AG09319 (cell line): ENCODE data around the gene TRANK1.
"Not testable (repeated sequence)": the region's sequence is repeated elsewhere in the genome, so short reads cannot be mapped to it uniquely, and the experiment has no call there.

Experiments used
- DNase-seq: peaks from one replicate; pipeline ENCODE4 v3.0.0-alpha.2; 2010; ENCODE audit warnings: low read depth; ENCODE audit errors: extremely low read depth
- TF ChIP-seq, protein P1 (sequence below): IDR thresholded peaks from 2 replicates; pipeline ENCODE4 v1.5.1; 2011; ENCODE audit warnings: low read depth, mild to moderate bottlenecking, inconsistent platforms, low read length, moderate library complexity

The TRANK1 gene

DNA sequence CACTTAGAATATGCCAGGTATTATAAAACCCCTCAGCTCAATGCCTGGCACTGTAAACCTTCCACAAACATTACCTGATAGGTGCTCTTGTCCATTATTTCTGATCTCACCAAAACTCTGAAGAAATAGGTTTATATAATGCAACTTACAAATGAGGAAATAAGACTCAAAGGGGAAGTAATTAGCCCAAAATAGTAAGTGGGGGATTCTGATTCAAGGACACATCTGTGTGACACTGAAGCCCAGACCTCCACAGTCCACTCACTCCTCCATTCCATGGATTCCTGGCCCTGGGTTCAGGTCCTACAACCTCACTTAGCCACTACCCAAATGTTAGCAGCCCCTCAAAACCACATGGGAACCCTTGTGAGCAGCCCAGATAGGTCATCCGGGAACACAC is 49.9 kb downstream of the TRANK1 start:
- TF ChIP-seq, protein P1, sequence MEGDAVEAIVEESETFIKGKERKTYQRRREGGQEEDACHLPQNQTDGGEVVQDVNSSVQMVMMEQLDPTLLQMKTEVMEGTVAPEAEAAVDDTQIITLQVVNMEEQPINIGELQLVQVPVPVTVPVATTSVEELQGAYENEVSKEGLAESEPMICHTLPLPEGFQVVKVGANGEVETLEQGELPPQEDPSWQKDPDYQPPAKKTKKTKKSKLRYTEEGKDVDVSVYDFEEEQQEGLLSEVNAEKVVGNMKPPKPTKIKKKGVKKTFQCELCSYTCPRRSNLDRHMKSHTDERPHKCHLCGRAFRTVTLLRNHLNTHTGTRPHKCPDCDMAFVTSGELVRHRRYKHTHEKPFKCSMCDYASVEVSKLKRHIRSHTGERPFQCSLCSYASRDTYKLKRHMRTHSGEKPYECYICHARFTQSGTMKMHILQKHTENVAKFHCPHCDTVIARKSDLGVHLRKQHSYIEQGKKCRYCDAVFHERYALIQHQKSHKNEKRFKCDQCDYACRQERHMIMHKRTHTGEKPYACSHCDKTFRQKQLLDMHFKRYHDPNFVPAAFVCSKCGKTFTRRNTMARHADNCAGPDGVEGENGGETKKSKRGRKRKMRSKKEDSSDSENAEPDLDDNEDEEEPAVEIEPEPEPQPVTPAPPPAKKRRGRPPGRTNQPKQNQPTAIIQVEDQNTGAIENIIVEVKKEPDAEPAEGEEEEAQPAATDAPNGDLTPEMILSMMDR: no peak
- DNase-seq: no peak

DNA sequence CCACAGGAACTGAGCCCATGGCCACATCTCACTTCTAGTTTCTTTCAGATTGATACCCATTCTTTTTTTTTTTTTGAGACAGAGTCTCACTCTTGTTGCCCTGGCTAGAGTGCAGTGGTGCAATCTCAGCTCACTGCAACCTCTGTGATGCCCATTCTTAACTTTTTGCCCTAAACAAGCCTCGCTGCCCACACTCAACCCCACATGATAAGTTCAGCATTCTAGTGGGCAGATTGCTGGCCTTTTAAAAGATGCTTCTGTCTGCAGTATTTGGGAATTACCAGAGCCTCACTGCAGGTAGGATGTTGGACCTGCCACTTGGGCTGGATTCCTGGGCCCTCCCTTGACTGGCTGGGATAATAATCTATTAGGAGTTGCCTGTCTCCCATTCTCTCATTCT is 51.0 kb downstream of the TRANK1 start:
- TF ChIP-seq, protein P1: no peak
- no peak for DNase-seq

DNA sequence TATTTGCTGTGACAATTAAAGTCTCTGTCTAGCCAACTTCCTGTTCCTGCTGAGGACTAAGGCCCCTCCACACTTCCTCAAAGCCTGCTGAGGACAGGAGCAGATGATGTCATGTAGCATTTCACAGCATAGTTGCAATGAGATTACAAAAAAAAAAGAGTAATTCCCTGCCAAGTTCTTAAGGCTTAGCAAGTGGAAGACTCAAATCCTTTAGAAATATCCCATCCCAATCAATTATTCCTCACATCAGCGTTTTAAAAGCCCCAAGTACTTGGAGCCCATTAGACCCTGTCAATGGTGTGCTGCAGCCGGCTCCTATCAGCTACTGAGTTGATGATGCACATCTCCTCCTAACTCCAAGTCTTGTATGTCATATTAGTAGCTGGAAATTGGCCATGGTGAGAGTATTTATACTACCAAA is 51.7 kb downstream of the TRANK1 start:
- no peak for DNase-seq
- TF ChIP-seq, protein P1: no peak

DNA sequence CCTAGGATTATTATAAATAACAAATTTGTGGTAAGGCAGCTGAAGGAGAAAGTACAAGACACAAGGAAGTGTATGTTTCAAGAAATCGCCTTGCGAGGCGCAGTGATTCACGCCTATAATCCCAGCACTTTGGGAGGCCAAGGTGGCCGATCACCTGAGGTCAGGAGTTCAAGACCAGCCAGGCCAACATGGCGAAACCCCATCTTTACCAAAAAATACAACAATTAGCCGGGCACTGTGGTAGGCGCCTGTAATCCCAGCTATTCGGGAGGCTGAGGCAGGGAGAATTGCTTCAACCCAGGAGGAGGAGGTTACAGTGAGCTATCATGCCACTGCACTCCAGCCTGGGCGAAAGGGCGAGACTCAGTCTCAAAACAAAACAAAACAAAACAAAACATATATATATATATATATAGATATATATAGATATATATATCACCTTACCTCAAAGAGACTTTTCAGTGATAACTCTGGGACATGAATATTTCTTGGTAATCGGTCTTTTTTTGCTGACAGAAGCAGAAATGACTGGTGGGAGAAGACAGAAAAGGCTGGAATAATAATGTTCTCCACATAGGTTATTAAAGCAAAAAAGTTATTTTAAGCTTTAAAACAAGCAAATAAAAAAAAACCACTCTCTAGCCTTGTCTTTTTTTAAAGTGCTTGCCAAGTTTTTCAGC is 52.3 kb downstream of the TRANK1 start:
- TF ChIP-seq, protein P1: no peak

DNA sequence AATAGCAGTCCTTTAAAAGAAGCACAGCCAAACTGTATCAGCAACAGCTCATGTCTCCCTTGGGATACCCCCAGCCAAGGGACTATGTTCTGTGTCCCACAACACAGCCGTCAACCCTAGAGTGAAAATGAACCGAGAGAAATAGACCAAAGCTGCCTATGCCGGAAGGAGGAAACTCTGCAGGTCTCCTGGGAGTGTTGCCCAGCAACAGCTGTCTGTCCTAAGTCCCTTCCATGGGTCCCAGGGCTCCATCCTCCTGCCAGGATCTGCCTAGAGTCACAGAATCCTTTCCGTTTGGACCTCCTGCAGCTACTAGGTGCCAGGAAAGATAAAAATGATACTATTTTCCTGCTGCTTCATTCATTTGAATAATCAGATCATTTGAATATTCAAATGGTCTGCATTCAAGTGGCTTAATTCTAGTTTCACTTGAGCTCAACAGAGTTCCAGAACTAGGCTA is 53.1 kb downstream of the TRANK1 start:
- no peak for DNase-seq
- TF ChIP-seq, protein P1: no peak

More for the DNA sequence above, 52.3 kb downstream of the TRANK1 start:
- no peak for DNase-seq

DNA sequence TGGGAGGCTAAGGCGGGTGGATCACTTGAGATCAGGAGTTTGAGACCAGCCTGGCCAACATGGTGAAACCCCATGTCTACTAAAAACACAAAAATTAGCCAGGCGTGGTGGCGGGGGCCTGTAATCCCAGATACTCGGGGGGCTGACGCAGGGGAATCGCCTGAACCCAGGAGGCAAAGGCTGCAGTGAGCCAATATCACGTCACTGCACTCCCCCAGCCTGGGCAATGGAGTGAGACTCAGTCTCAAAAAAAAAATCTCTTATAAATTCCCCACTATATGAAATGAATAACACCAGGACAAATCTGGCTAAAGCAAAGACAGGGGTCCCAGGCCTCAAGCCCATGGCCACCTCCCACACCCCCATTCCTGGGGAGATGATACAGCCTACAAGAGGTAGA is 53.8 kb downstream of the TRANK1 start:
- DNase-seq: not testable (repeated sequence)

DNA sequence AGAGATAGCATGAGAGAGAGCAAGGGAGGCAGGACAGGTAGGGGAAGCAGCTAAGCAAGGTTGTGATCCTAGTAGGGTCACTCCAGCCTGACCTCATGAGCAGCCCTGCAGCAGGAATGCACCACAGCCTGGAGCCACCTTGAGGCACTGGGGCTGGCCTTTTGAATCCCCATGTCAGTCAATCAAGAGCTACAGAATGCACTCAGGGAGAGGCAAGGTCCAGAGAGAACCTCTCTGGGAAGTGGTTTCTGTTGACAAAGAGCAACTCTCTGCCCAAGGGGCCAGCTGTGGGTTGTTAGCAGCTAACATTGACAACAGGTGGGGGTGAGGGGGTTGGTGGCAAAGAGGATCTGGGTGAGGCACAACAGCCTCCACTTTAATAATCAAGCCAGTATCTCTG is 54.6 kb downstream of the TRANK1 start:
- DNase-seq: no peak
- TF ChIP-seq, protein P1: no peak

DNA sequence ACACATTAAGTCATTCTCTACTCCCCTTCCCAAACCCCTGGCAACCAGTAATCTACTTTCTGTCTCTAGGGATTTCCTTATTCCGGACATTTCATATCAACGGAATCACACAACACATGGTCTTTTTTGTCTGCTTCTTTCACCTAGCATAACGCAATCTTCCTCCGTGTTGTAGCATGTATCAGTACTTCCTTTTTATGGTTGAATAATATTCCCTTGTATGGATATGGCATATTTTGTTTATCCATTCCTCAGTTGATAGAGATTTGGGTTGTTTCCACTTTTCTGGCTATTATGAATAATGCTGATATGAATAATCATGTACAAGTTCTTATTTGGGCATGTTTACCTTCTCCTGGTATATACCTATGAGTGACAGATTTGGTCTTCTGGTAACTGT is 63.1 kb downstream of the TRANK1 start:
- TF ChIP-seq, protein P1: no peak
- no peak for DNase-seq

DNA sequence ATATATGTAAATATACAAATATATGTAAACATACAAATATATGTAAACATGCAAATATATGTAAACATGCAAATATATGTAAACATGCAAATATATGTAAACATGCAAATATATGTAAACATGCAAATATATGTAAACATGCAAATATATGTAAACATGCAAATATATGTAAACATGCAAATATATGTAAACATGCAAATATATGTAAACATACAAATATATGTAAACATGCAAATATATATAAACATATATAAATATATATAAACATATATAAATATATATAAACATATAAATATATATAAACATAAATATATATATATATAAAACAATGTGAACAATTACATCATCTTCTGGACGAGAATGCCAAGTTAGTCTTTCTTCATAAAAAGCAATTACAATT is 65.0 kb downstream of the TRANK1 start:
- not testable (repeated sequence) for DNase-seq
